Parathyroid adenoma (tissue), 2 donors: ENCODE measurements around the gene LINS1.

Experiments used
- H2AFZ ChIP-seq: fragments of 300-600 bp; sonication (generic); one replicate; pipeline ENCODE4 v1.7.0; 2017; ENCODE audit warnings: antibody characterized with exemption, mild to moderate bottlenecking
- H3K27ac ChIP-seq: fragments of 300-600 bp; sonication (generic); one replicate; pipeline ENCODE4 v1.7.0; 2017
- H3K27me3 ChIP-seq: fragments of 300-600 bp; sonication (generic); one replicate; pipeline ENCODE4 v1.7.0; 2017; ENCODE audit warnings: low read length; ENCODE audit not compliant: control insufficient read depth, insufficient read depth
- H3K36me3 ChIP-seq: fragments of 300-600 bp; sonication (generic); one replicate; pipeline ENCODE4 v1.7.0; 2017; ENCODE audit warnings: low read length; ENCODE audit not compliant: control insufficient read depth, insufficient read depth
- H3K4me1 ChIP-seq: fragments of 300-600 bp; sonication (generic); one replicate; pipeline ENCODE4 v1.7.0; 2017; ENCODE audit warnings: control low read depth
- H3K4me2 ChIP-seq: fragments of 300-600 bp; sonication (generic); one replicate; pipeline ENCODE4 v1.7.0; 2017; ENCODE audit warnings: low read length
- H3K4me3 ChIP-seq: fragments of 300-600 bp; sonication (generic); one replicate; pipeline ENCODE4 v1.7.0; 2017; ENCODE audit warnings: low read depth, low read length
- H3K79me2 ChIP-seq: fragments of 300-600 bp; sonication (generic); one replicate; pipeline ENCODE4 v1.7.0; 2017; ENCODE audit warnings: control low read depth
- H3K9ac ChIP-seq: fragments of 300-600 bp; sonication (generic); one replicate; pipeline ENCODE4 v1.7.0; 2017; ENCODE audit warnings: mild to moderate bottlenecking
- H3K9me3 ChIP-seq: fragments of 300-600 bp; sonication (generic); one replicate; pipeline ENCODE4 v1.7.0; 2017; ENCODE audit warnings: low read length; ENCODE audit not compliant: control insufficient read depth
- TF ChIP-seq, protein P1 (sequence below): fragments of 300-600 bp; sonication (generic); IDR thresholded peaks from one replicate; pipeline ENCODE4 v1.7.0; 2017; ENCODE audit warnings: antibody characterized with exemption, mild to moderate bottlenecking
- donor health status: primary hyperparathyroidism.

LINS1 gene

GRCh38 chr15:100614336-100614735, 12.4 kb upstream of the LINS1 start:
- no peaks in the 10 kb centered on the region for H3K79me2 ChIP-seq
- no peak overlapping the region for H3K9ac ChIP-seq
- H3K9me3 ChIP-seq, result no peaks in the 10 kb centered on the region
- no peak overlapping the region for H3K27ac ChIP-seq
- H3K4me3 ChIP-seq, result no peak overlapping the region
- no peaks in the 10 kb centered on the region for H3K27me3 ChIP-seq
- no peak overlapping the region for H2AFZ ChIP-seq
- no peaks in the 10 kb centered on the region for H3K4me1 ChIP-seq
- H3K4me2 ChIP-seq, result no peak overlapping the region
- H3K36me3 ChIP-seq, result no peaks in the 10 kb centered on the region
- TF ChIP-seq, protein P1, sequence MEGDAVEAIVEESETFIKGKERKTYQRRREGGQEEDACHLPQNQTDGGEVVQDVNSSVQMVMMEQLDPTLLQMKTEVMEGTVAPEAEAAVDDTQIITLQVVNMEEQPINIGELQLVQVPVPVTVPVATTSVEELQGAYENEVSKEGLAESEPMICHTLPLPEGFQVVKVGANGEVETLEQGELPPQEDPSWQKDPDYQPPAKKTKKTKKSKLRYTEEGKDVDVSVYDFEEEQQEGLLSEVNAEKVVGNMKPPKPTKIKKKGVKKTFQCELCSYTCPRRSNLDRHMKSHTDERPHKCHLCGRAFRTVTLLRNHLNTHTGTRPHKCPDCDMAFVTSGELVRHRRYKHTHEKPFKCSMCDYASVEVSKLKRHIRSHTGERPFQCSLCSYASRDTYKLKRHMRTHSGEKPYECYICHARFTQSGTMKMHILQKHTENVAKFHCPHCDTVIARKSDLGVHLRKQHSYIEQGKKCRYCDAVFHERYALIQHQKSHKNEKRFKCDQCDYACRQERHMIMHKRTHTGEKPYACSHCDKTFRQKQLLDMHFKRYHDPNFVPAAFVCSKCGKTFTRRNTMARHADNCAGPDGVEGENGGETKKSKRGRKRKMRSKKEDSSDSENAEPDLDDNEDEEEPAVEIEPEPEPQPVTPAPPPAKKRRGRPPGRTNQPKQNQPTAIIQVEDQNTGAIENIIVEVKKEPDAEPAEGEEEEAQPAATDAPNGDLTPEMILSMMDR, result no peak

GRCh38 chr15:100613208-100613607, 11.2 kb upstream of the LINS1 start:
- no peaks in the 10 kb centered on the region for H3K79me2 ChIP-seq
- no peaks in the 10 kb centered on the region for H3K4me1 ChIP-seq
- no peak overlapping the region for H3K4me3 ChIP-seq
- H3K27me3 ChIP-seq, result no peaks in the 10 kb centered on the region
- no peak overlapping the region for H3K9ac ChIP-seq
- H3K9me3 ChIP-seq, result no peaks in the 10 kb centered on the region
- TF ChIP-seq, protein P1, result no peak
- no peak overlapping the region for H3K4me2 ChIP-seq
- H2AFZ ChIP-seq, result no peak overlapping the region
- no peak overlapping the region for H3K27ac ChIP-seq
- no peaks in the 10 kb centered on the region for H3K36me3 ChIP-seq

GRCh38 chr15:100612539-100612938, 10.6 kb upstream of the LINS1 start:
- no peaks in the 10 kb centered on the region for H3K4me1 ChIP-seq
- TF ChIP-seq, protein P1, result no peak
- no peak overlapping the region for H3K27ac ChIP-seq
- no peak overlapping the region for H3K4me3 ChIP-seq
- no peaks in the 10 kb centered on the region for H3K9me3 ChIP-seq
- H3K36me3 ChIP-seq, result no peaks in the 10 kb centered on the region
- H2AFZ ChIP-seq, result no peak overlapping the region
- no peak overlapping the region for H3K4me2 ChIP-seq
- H3K27me3 ChIP-seq, result no peaks in the 10 kb centered on the region
- H3K9ac ChIP-seq, result no peak overlapping the region
- H3K79me2 ChIP-seq, result no peaks in the 10 kb centered on the region

DNA sequence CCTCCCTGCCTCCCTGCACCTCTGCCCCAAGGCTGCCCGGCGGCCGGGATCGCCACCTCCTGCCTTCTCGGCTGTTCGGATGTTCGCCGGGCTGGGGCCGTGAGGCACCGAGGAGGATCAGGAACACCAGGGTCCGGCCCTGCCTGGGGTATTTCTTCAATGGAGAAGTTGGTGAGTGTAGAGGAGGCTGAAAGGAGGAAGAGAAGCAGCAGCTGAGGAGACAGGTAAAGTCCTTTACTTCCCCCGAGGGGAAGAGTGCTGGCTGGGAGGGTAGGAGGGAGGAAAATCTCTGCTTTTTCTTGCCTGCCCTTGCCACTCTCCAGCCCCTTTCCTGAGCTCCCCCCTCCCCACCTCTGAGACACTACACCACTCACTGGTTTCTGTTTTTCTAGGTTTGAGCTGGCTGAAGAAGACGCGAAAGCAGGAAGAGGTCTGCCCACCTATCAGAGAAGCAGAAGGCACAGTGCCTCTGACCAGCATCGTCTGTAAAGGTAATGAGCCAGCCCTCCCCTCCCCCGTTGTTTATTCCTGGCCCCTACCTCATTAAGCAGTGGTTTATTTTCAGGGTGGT, 924 bp upstream of the LINS1 start:
- no peaks in the 10 kb centered on the region for H3K4me1 ChIP-seq
- no peaks in the 10 kb centered on the region for H3K36me3 ChIP-seq
- peaks cover 32% of the 10 kb centered on the region for H3K79me2 ChIP-seq
- H3K27ac ChIP-seq, result peak overlapping the region; percentile 56
- H3K4me3 ChIP-seq, result peak overlapping the region; percentile 90
- H3K9ac ChIP-seq, result peak overlapping the region; percentile 23
- peak overlapping the region; percentile 86 for H3K4me2 ChIP-seq
- TF ChIP-seq, protein P1, result no peak
- H3K9me3 ChIP-seq, result no peaks in the 10 kb centered on the region
- H2AFZ ChIP-seq, result peak overlapping the region; percentile 90
- H3K27me3 ChIP-seq, result no peaks in the 10 kb centered on the region

DNA sequence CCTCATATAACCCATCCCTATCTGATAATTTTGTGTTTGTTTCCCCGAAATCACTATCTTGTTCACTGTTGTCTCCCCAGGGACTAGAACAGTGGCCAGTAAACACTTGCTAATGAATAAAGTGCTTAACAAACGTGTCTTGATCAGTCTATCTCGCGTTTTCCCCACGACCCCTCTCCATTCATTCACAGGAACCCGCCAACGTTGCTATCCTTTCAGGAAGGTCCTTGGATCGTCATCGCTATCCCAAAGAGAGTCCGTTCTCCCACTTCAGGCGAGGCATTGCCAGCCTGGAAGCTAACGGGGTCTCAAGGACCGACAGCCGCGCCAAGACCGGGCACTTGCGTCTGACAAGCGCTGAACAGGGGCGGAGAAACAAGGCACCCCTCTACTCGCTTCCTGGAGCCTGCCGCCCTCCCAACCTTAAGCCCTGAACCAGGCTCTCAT, 344 bp downstream of the LINS1 start:
- H3K4me2 ChIP-seq, result peak overlapping the region; percentile 70
- H3K4me1 ChIP-seq, result no peaks in the 10 kb centered on the region
- H3K79me2 ChIP-seq, result peaks cover 32% of the 10 kb centered on the region
- no peaks in the 10 kb centered on the region for H3K9me3 ChIP-seq
- no peaks in the 10 kb centered on the region for H3K36me3 ChIP-seq
- peak overlapping the region; percentile 63 for H3K9ac ChIP-seq
- H3K4me3 ChIP-seq, result peak overlapping the region; percentile 90
- TF ChIP-seq, protein P1, result no peak
- H3K27ac ChIP-seq, result peak overlapping the region; percentile 57
- peak overlapping the region; percentile 89 for H2AFZ ChIP-seq
- no peaks in the 10 kb centered on the region for H3K27me3 ChIP-seq
